ENCODE measurements around the gene SOCS1. TPM values are rescaled to one million over a fixed set of nuclear protein-coding genes. Genes with fewer than 3 reads are reported as not detected.

SOCS1 gene
- total RNA-seq, 1 donor from 2014 or later, result 76.2 TPM

DNA sequence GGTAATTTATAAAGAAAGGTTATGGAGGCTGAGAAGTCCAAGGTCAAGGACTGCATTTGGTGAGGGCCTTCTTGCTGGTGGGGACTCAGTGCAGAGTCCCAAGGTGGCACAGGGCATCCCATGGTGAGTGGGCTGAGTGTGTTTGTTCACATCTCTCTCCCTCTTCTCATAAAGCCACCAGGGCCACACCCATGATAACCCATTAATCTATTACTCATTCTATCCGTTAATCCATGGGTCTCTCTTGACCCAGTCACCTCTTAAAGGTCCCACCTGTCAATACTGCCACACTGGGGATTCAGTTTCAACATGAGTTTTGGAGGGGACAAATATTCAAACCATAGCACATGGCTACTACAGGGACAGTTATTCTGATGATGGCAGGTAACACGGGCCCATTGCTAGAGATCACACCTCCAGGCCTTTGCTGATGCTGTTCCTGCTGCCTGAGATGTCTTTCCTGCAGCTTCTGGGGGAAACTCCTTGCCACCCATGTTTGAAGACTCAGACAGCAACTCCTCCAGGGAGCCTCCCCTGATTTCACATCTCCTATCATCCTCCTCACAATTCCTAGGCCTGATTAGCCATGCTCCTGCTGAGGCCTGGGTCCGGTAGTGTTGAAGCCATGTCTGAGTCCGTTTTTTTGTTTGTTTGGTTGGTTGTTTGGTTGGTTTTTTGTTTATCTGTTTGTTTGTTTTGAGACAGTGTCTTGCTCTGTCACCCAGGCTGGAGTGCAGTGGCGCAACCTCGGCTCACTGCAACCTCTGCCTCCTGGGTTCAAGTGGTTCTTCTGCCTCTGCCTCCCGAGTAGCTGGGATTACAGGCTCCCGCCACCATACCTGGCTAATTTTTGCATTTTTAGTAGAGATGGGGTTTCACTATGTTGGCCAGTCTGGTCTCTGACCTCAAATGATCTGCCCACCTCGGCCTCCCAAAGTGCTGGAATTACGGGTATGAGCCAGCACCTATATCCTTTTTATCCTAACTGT lies 16.1 kb downstream of the SOCS1 start:
- Mint-ChIP-seq H3K4me1 (peaks cover 4% of the 10 kb centered on the region), H3K9me3 (no peaks in the 10 kb centered on the region), H3K27me3 (no peaks in the 10 kb centered on the region), H3K27ac (no peak overlapping the region), H3K36me3 (ENCODE audit: low read depth) (no peaks in the 10 kb centered on the region), H3K4me3 (no peak overlapping the region)
- ATAC-seq (ENCODE audit: low read depth) (no peak), DNase-seq (no peak)
- intact Hi-C loops (cut with micrococcal nuclease), result no loop called here
- TF ChIP-seq, protein P1, sequence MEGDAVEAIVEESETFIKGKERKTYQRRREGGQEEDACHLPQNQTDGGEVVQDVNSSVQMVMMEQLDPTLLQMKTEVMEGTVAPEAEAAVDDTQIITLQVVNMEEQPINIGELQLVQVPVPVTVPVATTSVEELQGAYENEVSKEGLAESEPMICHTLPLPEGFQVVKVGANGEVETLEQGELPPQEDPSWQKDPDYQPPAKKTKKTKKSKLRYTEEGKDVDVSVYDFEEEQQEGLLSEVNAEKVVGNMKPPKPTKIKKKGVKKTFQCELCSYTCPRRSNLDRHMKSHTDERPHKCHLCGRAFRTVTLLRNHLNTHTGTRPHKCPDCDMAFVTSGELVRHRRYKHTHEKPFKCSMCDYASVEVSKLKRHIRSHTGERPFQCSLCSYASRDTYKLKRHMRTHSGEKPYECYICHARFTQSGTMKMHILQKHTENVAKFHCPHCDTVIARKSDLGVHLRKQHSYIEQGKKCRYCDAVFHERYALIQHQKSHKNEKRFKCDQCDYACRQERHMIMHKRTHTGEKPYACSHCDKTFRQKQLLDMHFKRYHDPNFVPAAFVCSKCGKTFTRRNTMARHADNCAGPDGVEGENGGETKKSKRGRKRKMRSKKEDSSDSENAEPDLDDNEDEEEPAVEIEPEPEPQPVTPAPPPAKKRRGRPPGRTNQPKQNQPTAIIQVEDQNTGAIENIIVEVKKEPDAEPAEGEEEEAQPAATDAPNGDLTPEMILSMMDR (IDR thresholded peaks at IDR 0.05), result no peak
- ChIA-PET CTCF (no interaction called here), POLR2A (interaction anchor here (0.6 to 2.2 kb wide), 3 partner anchors 13 to 15 kb away, joined by 5 to 9 read pairs (median 5); partner anchors contain the start of gene SOCS1)

DNA sequence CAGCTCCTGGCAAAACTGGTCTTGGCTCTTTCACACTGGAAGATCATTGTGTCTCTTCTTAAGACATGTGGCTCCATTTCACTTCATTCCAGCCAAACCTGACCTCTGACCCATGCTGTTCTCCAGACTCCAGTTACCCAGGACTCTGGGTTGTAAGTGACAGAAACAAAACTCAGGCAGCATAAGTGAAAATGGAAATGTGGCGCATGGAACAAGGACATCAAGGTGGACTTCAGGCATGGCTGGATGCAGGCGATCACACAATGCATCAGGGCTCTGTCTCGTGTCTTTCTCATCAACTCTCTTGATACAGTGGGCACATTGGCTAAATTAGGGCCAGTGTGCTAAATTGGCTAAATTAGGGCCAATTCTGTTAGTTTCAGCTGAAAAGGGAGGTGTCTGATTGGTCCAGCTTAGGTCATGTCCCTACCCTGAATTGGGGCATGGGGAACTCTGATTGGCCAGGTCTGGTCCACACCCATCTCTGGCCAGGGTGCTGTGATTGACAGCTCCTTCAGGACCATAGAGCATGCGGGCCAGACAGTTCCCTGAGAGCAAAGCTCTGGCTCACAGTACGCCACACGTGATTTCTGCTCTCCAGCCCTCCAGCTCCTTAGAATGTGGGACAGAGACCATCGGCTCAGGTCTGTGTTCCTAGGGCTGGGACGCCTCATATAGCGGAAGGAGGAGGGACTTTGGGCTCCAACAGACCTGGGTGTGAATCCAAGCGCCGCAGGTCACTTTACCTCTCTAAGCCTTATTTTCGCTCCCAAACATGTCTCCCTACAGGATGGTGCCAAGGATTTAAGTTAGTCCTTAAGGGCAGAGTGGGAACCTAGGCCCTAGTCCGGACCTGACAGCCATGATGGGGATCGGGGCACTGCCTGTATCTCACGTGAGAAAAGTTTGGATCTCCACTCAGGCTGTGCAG lies 17.5 kb downstream of the SOCS1 start:
- CTCF ChIA-PET, result no interaction called here
- no peaks in the 10 kb centered on the region for H3K36me3 Mint-ChIP-seq (ENCODE audit: low read depth)
- POLR2A ChIA-PET, result interaction anchor here (1.6 to 2.2 kb wide), 2 partner anchors 13 to 16 kb away, joined by 5 to 6 read pairs; no protein-coding TSS in a partner anchor
- DNase-seq, result no peak
- H3K27me3 Mint-ChIP-seq, result no peaks in the 10 kb centered on the region
- H3K27ac Mint-ChIP-seq, result no peak overlapping the region
- intact Hi-C loops (cut with micrococcal nuclease), result no loop called here
- peaks cover 15% of the 10 kb centered on the region for H3K4me1 Mint-ChIP-seq
- no peaks in the 10 kb centered on the region for H3K9me3 Mint-ChIP-seq
- TF ChIP-seq, protein P1 (IDR thresholded peaks at IDR 0.05), result no peak
- ATAC-seq (ENCODE audit: low read depth), result no peak
- H3K4me3 Mint-ChIP-seq, result no peak overlapping the region

DNA sequence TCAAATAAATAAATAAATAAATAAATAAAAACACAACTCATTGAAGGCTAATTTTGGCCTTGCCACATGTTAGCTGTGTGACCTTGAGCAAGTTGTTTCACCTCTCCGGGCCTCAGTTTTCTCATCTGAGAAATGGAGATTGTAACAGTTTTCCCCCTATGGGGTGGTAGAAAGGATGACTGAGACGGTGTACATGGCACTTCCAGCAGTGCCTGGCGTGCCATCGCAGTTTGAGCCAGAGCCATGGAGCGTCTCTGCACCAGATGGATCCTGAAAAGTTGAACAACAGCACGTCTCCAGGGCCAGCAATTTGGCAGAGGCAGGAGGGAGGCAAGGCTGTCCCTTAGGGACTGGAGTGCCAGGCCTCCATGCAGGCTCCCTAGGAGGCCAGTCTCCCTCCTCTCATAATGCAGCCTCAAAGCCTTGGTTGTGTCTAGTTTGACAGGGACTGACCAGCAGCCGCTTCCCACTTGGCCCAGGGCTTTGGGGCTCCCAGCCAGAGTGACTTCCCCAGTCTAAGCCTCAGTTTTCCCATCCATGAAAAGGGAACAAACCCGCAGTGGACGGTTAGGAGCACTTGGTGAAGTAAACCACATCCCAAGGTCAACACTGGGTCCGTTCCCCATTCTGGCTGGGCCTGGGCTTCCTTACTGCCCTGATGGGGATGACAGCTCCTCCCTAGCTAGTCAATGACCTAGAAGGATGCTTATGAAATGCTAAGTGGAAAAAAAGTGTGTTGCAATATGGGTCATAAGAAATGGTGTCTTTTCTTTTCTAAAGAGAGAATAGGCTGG lies 19.3 kb downstream of the SOCS1 start:
- Mint-ChIP-seq H3K27me3 (no peaks in the 10 kb centered on the region), H3K9me3 (no peaks in the 10 kb centered on the region), H3K36me3 (ENCODE audit: low read depth) (no peaks in the 10 kb centered on the region), H3K4me1 (peaks cover 33% of the 10 kb centered on the region), H3K4me3 (no peak overlapping the region), H3K27ac (no peak overlapping the region)
- ChIA-PET CTCF (no interaction called here), POLR2A (interaction anchor here (0.7 kb wide), 2 partner anchors 15 to 50 kb away, joined by 3 to 4 read pairs; no protein-coding TSS in a partner anchor)
- TF ChIP-seq, protein P1 (IDR thresholded peaks at IDR 0.05), result no peak
- intact Hi-C loops (cut with micrococcal nuclease), result no loop called here
- no peak for DNase-seq
- no peak for ATAC-seq (ENCODE audit: low read depth)

DNA sequence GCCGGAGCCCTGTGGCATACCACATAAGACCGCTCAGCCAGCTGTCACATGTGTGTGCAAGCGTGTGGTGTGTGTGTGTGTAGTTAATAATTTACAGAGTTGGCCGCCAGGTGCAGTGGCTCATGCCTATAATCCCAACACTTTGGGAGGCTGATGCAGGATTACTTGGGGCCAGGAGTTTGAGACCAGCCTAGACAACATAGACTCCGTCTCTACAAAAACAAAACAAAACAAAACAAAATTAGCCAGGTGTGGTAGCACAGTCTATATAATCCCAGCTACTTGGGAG lies 20.4 kb downstream of the SOCS1 start:
- ChIA-PET CTCF (no interaction called here), POLR2A (interaction anchor here (0.6 to 1.6 kb wide), 3 partner anchors 8 to 12 kb away, joined by 3 to 5 read pairs (median 4); no protein-coding TSS in a partner anchor)
- intact Hi-C loops (cut with micrococcal nuclease), result no loop called here
- no peak overlapping the region for H3K27ac Mint-ChIP-seq
- H3K36me3 Mint-ChIP-seq (ENCODE audit: low read depth), result no peaks in the 10 kb centered on the region
- no peaks in the 10 kb centered on the region for H3K27me3 Mint-ChIP-seq
- TF ChIP-seq, protein P1 (IDR thresholded peaks at IDR 0.05), result no peak
- no peaks in the 10 kb centered on the region for H3K9me3 Mint-ChIP-seq
- H3K4me1 Mint-ChIP-seq, result peaks cover 38% of the 10 kb centered on the region
- DNase-seq (no peak), ATAC-seq (ENCODE audit: low read depth) (no peak)
- H3K4me3 Mint-ChIP-seq, result no peak overlapping the region

All from activated B cell treated with CpG ODN at 0.5 μM for 24 hours (primary cell).